ENCODE data around the gene EXT2.

Gene EXT2

GRCh38 chr11:44068180-44068579, 27.3 kb upstream of the EXT2 start:
- no peak overlapping the region for H3K4me3 ChIP-seq (ENCODE audit: low read depth, low read length)
- TF ChIP-seq MYC (IDR thresholded peaks at IDR 0.05; ENCODE audit: low read depth, low read length): no peak
- TF ChIP-seq POLR2A (IDR thresholded peaks at IDR 0.05; ENCODE audit: extremely low read depth, insufficient read length): no peak
- TF ChIP-seq CTCF (IDR thresholded peaks at IDR 0.05; ENCODE audit: low read depth, low read length): no peak
- DNase-seq (ENCODE audit: low read depth): no peak

GRCh38 chr11:44071157-44071556, 24.3 kb upstream of the EXT2 start:
- DNase-seq (ENCODE audit: low read depth): no peak
- no peak overlapping the region for H3K4me3 ChIP-seq (ENCODE audit: low read depth, low read length)
- TF ChIP-seq MYC (IDR thresholded peaks at IDR 0.05; ENCODE audit: low read depth, low read length) (no peak), POLR2A (IDR thresholded peaks at IDR 0.05; ENCODE audit: extremely low read depth, insufficient read length) (no peak), CTCF (IDR thresholded peaks at IDR 0.05; ENCODE audit: low read depth, low read length) (peak; percentile 15), MAX (IDR thresholded peaks at IDR 0.05; ENCODE audit: low read depth, low read length) (no peak)

- peak; percentile 15 for DNase-seq (ENCODE audit: low read depth)
- TF ChIP-seq CTCF (IDR thresholded peaks at IDR 0.05; ENCODE audit: low read depth, low read length) (no peak), MAX (IDR thresholded peaks at IDR 0.05; ENCODE audit: low read depth, low read length) (no peak), MYC (IDR thresholded peaks at IDR 0.05; ENCODE audit: low read depth, low read length) (no peak), POLR2A (IDR thresholded peaks at IDR 0.05; ENCODE audit: extremely low read depth, insufficient read length) (no peak)
- no peak overlapping the region for H3K4me3 ChIP-seq (ENCODE audit: low read depth, low read length)
Measured at GRCh38 chr11:44072757-44073658, 22.5 kb upstream of the EXT2 start.

- TF ChIP-seq POLR2A (IDR thresholded peaks at IDR 0.05; ENCODE audit: extremely low read depth, insufficient read length) (no peak), MAX (IDR thresholded peaks at IDR 0.05; ENCODE audit: low read depth, low read length) (no peak), MYC (IDR thresholded peaks at IDR 0.05; ENCODE audit: low read depth, low read length) (no peak), CTCF (IDR thresholded peaks at IDR 0.05; ENCODE audit: low read depth, low read length) (no peak)
- no peak overlapping the region for H3K4me3 ChIP-seq (ENCODE audit: low read depth, low read length)
- no peak for DNase-seq (ENCODE audit: low read depth)
Measured at GRCh38 chr11:44078794-44079193, 16.7 kb upstream of the EXT2 start.

- DNase-seq (ENCODE audit: low read depth): no peak
- TF ChIP-seq MYC (IDR thresholded peaks at IDR 0.05; ENCODE audit: low read depth, low read length) (no peak), CTCF (IDR thresholded peaks at IDR 0.05; ENCODE audit: low read depth, low read length) (no peak), POLR2A (IDR thresholded peaks at IDR 0.05; ENCODE audit: extremely low read depth, insufficient read length) (no peak), MAX (IDR thresholded peaks at IDR 0.05; ENCODE audit: low read depth, low read length) (no peak)
Measured at GRCh38 chr11:44079376-44079775, 16.1 kb upstream of the EXT2 start.

More at GRCh38 chr11:44079376-44079775, 16.1 kb upstream of the EXT2 start:
- H3K4me3 ChIP-seq (ENCODE audit: low read depth, low read length): no peak overlapping the region

All from NB4 (cell line).